Neural cell (in vitro differentiated cells): ENCODE results near the gene LDB1. TPM values are rescaled to one million over a fixed set of nuclear protein-coding genes. Genes with fewer than 3 reads are reported as not detected.

Source experiments
- H2AFZ ChIP-seq: fragments of 200-600, 300-800 bp; sonication (generic), shearing (Covaris generic); 2 replicates; pipeline ENCODE4 v1.6.0; 2014; ENCODE audit warnings: low read depth, mild to moderate bottlenecking, antibody characterized with exemption, low read length, moderate library complexity
- H3F3A ChIP-seq: fragments of 200-600 bp; shearing (Covaris generic); 2 replicates; pipeline ENCODE4 v1.6.1; 2016; ENCODE audit warnings: mild to moderate bottlenecking, moderate library complexity, mixed read lengths, antibody characterized with exemption, low read length; ENCODE audit not compliant: insufficient read depth, poor library complexity, severe bottlenecking
- H3K27ac ChIP-seq: fragments of 200-600, 300-800 bp; sonication (generic), shearing (Covaris generic); 2 replicates; pipeline ENCODE4 v1.5.1; 2014; ENCODE audit warnings: mild to moderate bottlenecking, low read length, moderate library complexity
- H3K27me3 ChIP-seq: fragments of 300-800, 200-600 bp; sonication (generic), shearing (Covaris generic); 2 replicates; pipeline ENCODE4 v1.6.0; 2014; ENCODE audit warnings: mild to moderate bottlenecking, low read depth, low read length, moderate library complexity; ENCODE audit not compliant: insufficient read depth
- H3K36me3 ChIP-seq: fragments of 300-800, 200-600 bp; sonication (generic), shearing (Covaris generic); 2 replicates; pipeline ENCODE4 v1.5.1; 2014; ENCODE audit warnings: mild to moderate bottlenecking, antibody characterized with exemption, low read length, moderate library complexity; ENCODE audit not compliant: insufficient read depth
- H3K4me2 ChIP-seq: fragments of 300-800, 200-600 bp; sonication (generic), shearing (Covaris generic); 2 replicates; pipeline ENCODE4 v1.6.0; 2014; ENCODE audit warnings: mild to moderate bottlenecking, low read length
- H3K4me3 ChIP-seq: fragments of 300-800, 200-600 bp; sonication (generic), shearing (Covaris generic); 2 replicates; pipeline ENCODE4 v1.5.1; 2014; ENCODE audit warnings: mild to moderate bottlenecking, low read length, moderate library complexity
- H3K79me2 ChIP-seq: fragments of 200-600 bp; shearing (Covaris generic); replicated peaks from 2 replicates; pipeline ENCODE4 v1.6.0; 2014; ENCODE audit warnings: mild to moderate bottlenecking, low read length, moderate library complexity; ENCODE audit not compliant: insufficient read depth
- H3K9ac ChIP-seq: fragments of 300-800, 200-600 bp; sonication (generic), shearing (Covaris generic); 2 replicates; pipeline ENCODE4 v1.6.1; 2016; ENCODE audit warnings: mild to moderate bottlenecking, low read length, mixed read lengths
- H3K9me2 ChIP-seq: fragments of 200-600 bp; shearing (Covaris generic); 2 replicates; pipeline ENCODE4 v1.6.1; 2016; ENCODE audit warnings: mild to moderate bottlenecking, low read length, mixed read lengths; ENCODE audit not compliant: insufficient read depth
- H3K9me3 ChIP-seq: fragments of 200-600, 300-800 bp; sonication (generic), shearing (Covaris generic); 2 replicates; pipeline ENCODE4 v1.6.1; 2016; ENCODE audit warnings: mild to moderate bottlenecking, mixed run types, low read length, moderate library complexity, mixed read lengths
- H4K20me1 ChIP-seq: fragments of 200-600 bp; shearing (Covaris generic); 2 replicates; pipeline ENCODE4 v1.6.1; 2016; ENCODE audit warnings: mild to moderate bottlenecking, mixed run types; ENCODE audit not compliant: insufficient read depth
- CTCF ChIP-seq: fragments of 450-650 bp; IDR thresholded peaks from 2 replicates; pipeline ENCODE4 v1.5.1; 2014; ENCODE audit warnings: antibody characterized with exemption, mild to moderate bottlenecking, moderate library complexity; ENCODE audit not compliant: poor library complexity, severe bottlenecking
- EP300 ChIP-seq: fragments of 450-650 bp; conservative IDR thresholded peaks from 2 replicates; pipeline ENCODE4 v1.6.1; 2014; ENCODE audit warnings: antibody characterized with exemption, mild to moderate bottlenecking, moderate library complexity; ENCODE audit not compliant: poor library complexity, severe bottlenecking
- EZH2 ChIP-seq: fragments of 200-600, 300-800 bp; shearing (Covaris generic), sonication (generic); IDR thresholded peaks from 2 replicates; pipeline ENCODE4 v1.6.1; 2014; ENCODE audit warnings: antibody characterized with exemption, low read length, borderline replicate concordance, mild to moderate bottlenecking; ENCODE audit not compliant: insufficient read depth, poor library complexity, severe bottlenecking
- MXI1 ChIP-seq: fragments of 450-650 bp; conservative IDR thresholded peaks from 2 replicates; pipeline ENCODE4 v1.6.1; 2014; ENCODE audit warnings: antibody characterized with exemption, mild to moderate bottlenecking; ENCODE audit not compliant: poor library complexity, severe bottlenecking
- POLR2AphosphoS5 ChIP-seq: IDR thresholded peaks from 2 replicates; pipeline ENCODE4 v1.6.1; 2012
- RAD21 ChIP-seq: fragments of 450-650 bp; conservative IDR thresholded peaks from 2 replicates; pipeline ENCODE4 v1.6.1; 2014; ENCODE audit warnings: antibody characterized with exemption, mild to moderate bottlenecking, moderate library complexity
- REST ChIP-seq: IDR thresholded peaks from 2 replicates; pipeline ENCODE4 v1.6.1; 2012; ENCODE audit warnings: borderline replicate concordance
- SMC3 ChIP-seq: fragments of 450-650 bp; conservative IDR thresholded peaks from 2 replicates; pipeline ENCODE4 v1.6.1; 2014; ENCODE audit warnings: antibody characterized with exemption, mild to moderate bottlenecking, moderate library complexity; ENCODE audit not compliant: poor library complexity
- TAF1 ChIP-seq: IDR thresholded peaks from 2 replicates; pipeline ENCODE4 v1.6.1; 2012; ENCODE audit warnings: low read depth
- polyA plus RNA-seq: library from polyadenylated mRNA; depleted of rRNA; stranded (reverse); fragments of >200 nt; gene quantifications from 2 replicates; pipeline ENCODE4 v1.2.3, GENCODE V29; 2014

LDB1 gene
- polyA plus RNA-seq, 1 donor from 2014 or later, result 107 TPM

- TF ChIP-seq TAF1 (no peak), EZH2 (no peak), REST (no peak), SMC3 (no peak), RAD21 (no peak)
- no peaks in the 10 kb centered on the region for H3F3A ChIP-seq
- no peaks in the 10 kb centered on the region for H3K27me3 ChIP-seq
- no peak overlapping the region for H3K9ac ChIP-seq
- no peak overlapping the region for H3K4me2 ChIP-seq
- H3K27ac ChIP-seq, result no peak overlapping the region
- H4K20me1 ChIP-seq, result no peaks in the 10 kb centered on the region
- H3K9me3 ChIP-seq, result no peaks in the 10 kb centered on the region
- H2AFZ ChIP-seq, result no peak overlapping the region
- peak overlapping the region; percentile 95 for H3K4me3 ChIP-seq
- H3K9me2 ChIP-seq, result no peaks in the 10 kb centered on the region
- no peaks in the 10 kb centered on the region for H3K36me3 ChIP-seq
- H3K79me2 ChIP-seq, result peaks cover 32% of the 10 kb centered on the region
These were observed 12.0 kb upstream of the LDB1 start for GRCh38 chr10:102132193-102132562.

GRCh38 chr10:102131286-102132170 is 11.4 kb upstream of the LDB1 start:
- Histone ChIP-seq H3K79me2 (peaks cover 27% of the 10 kb centered on the region), H3K9me2 (no peaks in the 10 kb centered on the region), H3K9ac (no peak overlapping the region), H3K4me3 (no peak overlapping the region), H3K9me3 (no peaks in the 10 kb centered on the region), H3K27ac (no peak overlapping the region), H4K20me1 (no peaks in the 10 kb centered on the region), H3F3A (no peaks in the 10 kb centered on the region), H2AFZ (no peak overlapping the region), H3K27me3 (no peaks in the 10 kb centered on the region), H3K36me3 (no peaks in the 10 kb centered on the region), H3K4me2 (no peak overlapping the region)
- TF ChIP-seq TAF1, result no peak
- no peak for TF ChIP-seq EZH2
- no peak for TF ChIP-seq MXI1
- no peak for TF ChIP-seq CTCF
- no peak for TF ChIP-seq SMC3

GRCh38 chr10:102123223-102123622 is 3.1 kb upstream of the LDB1 start:
- no peak overlapping the region for H3K4me2 ChIP-seq
- no peak for TF ChIP-seq EZH2
- TF ChIP-seq EP300, result no peak
- no peak for TF ChIP-seq POLR2AphosphoS5
- no peak for TF ChIP-seq REST
- no peak for TF ChIP-seq MXI1
- TF ChIP-seq CTCF, result no peak
- TF ChIP-seq TAF1, result no peak
- TF ChIP-seq SMC3, result no peak
- no peak for TF ChIP-seq RAD21
- no peak overlapping the region for H2AFZ ChIP-seq
- peaks cover 16% of the 10 kb centered on the region for H3K79me2 ChIP-seq
- no peak overlapping the region for H3K4me3 ChIP-seq
- H3K36me3 ChIP-seq, result no peaks in the 10 kb centered on the region
- H3K9me2 ChIP-seq, result no peaks in the 10 kb centered on the region
- no peak overlapping the region for H3K9ac ChIP-seq
- no peaks in the 10 kb centered on the region for H4K20me1 ChIP-seq
- H3F3A ChIP-seq, result no peaks in the 10 kb centered on the region
- H3K27ac ChIP-seq, result no peak overlapping the region
- H3K9me3 ChIP-seq, result no peaks in the 10 kb centered on the region
- H3K27me3 ChIP-seq, result no peaks in the 10 kb centered on the region
